Stimulated activated naive CD8-positive, alpha-beta T cell treated with anti-CD3 and anti-CD28 coated beads, Interleukin-15, amount 100 ng/mL, for 72 hours (primary cell): ENCODE results near the gene MGRN1.

Experiments
- ATAC-seq: fragments of 150-1000 bp; cut with Tn5 transposase; 2 replicates; pipeline ENCODE4 v1.10.0; 2021; ENCODE audit warnings: mild to moderate bottlenecking, moderate library complexity
- DNase-seq, 2 donors: peaks; one replicate each; pipeline ENCODE4 v3.0.0; 2021 to 2022
- H3K27ac Mint-ChIP-seq, 2 donors: one replicate each; pipeline ENCODE4 v1.8.0; 2022; ENCODE audit warnings: mild to moderate bottlenecking in 2 of 2, mixed read lengths in 2 of 2, moderate library complexity in 2 of 2
- H3K27me3 Mint-ChIP-seq: one replicate; pipeline ENCODE4 v1.8.0; 2022; ENCODE audit warnings: mixed read lengths
- H3K4me1 Mint-ChIP-seq: one replicate; pipeline ENCODE4 v1.8.0; 2022; ENCODE audit warnings: mild to moderate bottlenecking, mixed read lengths
- H3K4me3 Mint-ChIP-seq, 2 donors: one replicate each; pipeline ENCODE4 v1.8.0; 2022; ENCODE audit warnings: mild to moderate bottlenecking in 2 of 2, mixed read lengths in 2 of 2, moderate library complexity in 1 of 2
- H3K9me3 Mint-ChIP-seq, 2 donors: one replicate each; pipeline ENCODE4 v1.8.0; 2022; ENCODE audit warnings: mixed read lengths in 2 of 2

The MGRN1 gene

GRCh38 chr16:4612977-4613635 is 11.5 kb upstream of the MGRN1 start:
- no peak for ATAC-seq
- Mint-ChIP-seq H3K9me3 (no peaks in the 10 kb centered on the region), H3K27ac (no peak overlapping the region)

GRCh38 chr16:4613636-4614570 is 10.7 kb upstream of the MGRN1 start:
- Mint-ChIP-seq H3K9me3 (no peaks in the 10 kb centered on the region), H3K27ac (peak overlapping the region; percentile 19 to 54), H3K27me3 (no peaks in the 10 kb centered on the region), H3K4me1 (peaks cover 63% of the 10 kb centered on the region), H3K4me3 (peak overlapping the region; percentile 67 to 84)
- ATAC-seq, result peak; percentile 3
- DNase-seq, result peak; percentile 39 to 49

More at GRCh38 chr16:4612977-4613635, 11.5 kb upstream of the MGRN1 start:
- no peak for DNase-seq
- Mint-ChIP-seq H3K27me3 (no peaks in the 10 kb centered on the region), H3K4me1 (peaks cover 57% of the 10 kb centered on the region), H3K4me3 (peak overlapping the region; percentile 67 to 84)

GRCh38 chr16:4614571-4615383 is 9.8 kb upstream of the MGRN1 start, which contains the start of gene UBALD1:
UBALD1 (minus strand) TSS chr16:4614888; CDS start chr16:4614797, 91 bp downstream.
- DNase-seq, result peak; percentile 82 to 88
- Mint-ChIP-seq H3K4me1 (peaks cover 66% of the 10 kb centered on the region), H3K27me3 (no peaks in the 10 kb centered on the region), H3K9me3 (no peaks in the 10 kb centered on the region), H3K27ac (peak within 1 kb of the TSS; percentile 97), H3K4me3 (peak within 1 kb of the TSS; percentile 93 to 94)
- ATAC-seq, result peak; percentile 76

GRCh38 chr16:4615384-4616046 is 9.1 kb upstream of the MGRN1 start:
- Mint-ChIP-seq H3K4me3 (peak overlapping the region; percentile 93 to 94), H3K27ac (peak overlapping the region; percentile 97), H3K4me1 (peaks cover 66% of the 10 kb centered on the region), H3K9me3 (no peaks in the 10 kb centered on the region), H3K27me3 (no peaks in the 10 kb centered on the region)
- ATAC-seq (no peak), DNase-seq (peak in 1 of 2 donors; percentile 36)

- peak; percentile 97 to 99 for DNase-seq
- Mint-ChIP-seq H3K27me3 (no peaks in the 10 kb centered on the region), H3K9me3 (no peaks in the 10 kb centered on the region), H3K27ac (peak overlapping the region; percentile 97), H3K4me3 (peak overlapping the region; percentile 93 to 96), H3K4me1 (peaks cover 60% of the 10 kb centered on the region)
- peak; percentile 88 for ATAC-seq
These were observed 8.4 kb upstream of the MGRN1 start for GRCh38 chr16:4616047-4616811.

- H3K9me3 Mint-ChIP-seq, result no peaks in the 10 kb centered on the region
- H3K4me1 Mint-ChIP-seq, result peaks cover 51% of the 10 kb centered on the region
- DNase-seq (no peak), ATAC-seq (no peak)
- peak overlapping the region in 1 of 2 donors; percentile 13 for H3K4me3 Mint-ChIP-seq
- H3K27ac Mint-ChIP-seq, result peak overlapping the region in 1 of 2 donors; percentile 54
- no peaks in the 10 kb centered on the region for H3K27me3 Mint-ChIP-seq
These were observed 6.7 kb upstream of the MGRN1 start for GRCh38 chr16:4617880-4618279.

GRCh38 chr16:4618645-4619418 is 5.8 kb upstream of the MGRN1 start:
- ATAC-seq, result no peak
- no peak overlapping the region for H3K4me3 Mint-ChIP-seq
- H3K27ac Mint-ChIP-seq, result peak overlapping the region in 1 of 2 donors; percentile 74
- DNase-seq, result no peak
- H3K27me3 Mint-ChIP-seq, result no peaks in the 10 kb centered on the region
- no peaks in the 10 kb centered on the region for H3K9me3 Mint-ChIP-seq
- H3K4me1 Mint-ChIP-seq, result peaks cover 50% of the 10 kb centered on the region

- Mint-ChIP-seq H3K4me3 (peak overlapping the region; percentile 6 to 51), H3K27me3 (no peaks in the 10 kb centered on the region), H3K9me3 (no peaks in the 10 kb centered on the region), H3K4me1 (peaks cover 42% of the 10 kb centered on the region), H3K27ac (no peak overlapping the region)
- DNase-seq, result no peak
- ATAC-seq, result no peak
These were observed 1.0 kb upstream of the MGRN1 start for GRCh38 chr16:4623593-4623992.

- peak overlapping the region; percentile 97 to 99 for H3K4me3 Mint-ChIP-seq
- peak; percentile 84 for ATAC-seq
These were observed 367 bp downstream of the MGRN1 start for GRCh38 chr16:4624827-4625559.

GRCh38 chr16:4625560-4626159 is 1.0 kb downstream of the MGRN1 start:
- ATAC-seq, result no peak
- peaks cover 44% of the 10 kb centered on the region for H3K4me1 Mint-ChIP-seq
- DNase-seq, result no peak
- H3K27ac Mint-ChIP-seq, result peak overlapping the region; percentile 98 to 99
- peak overlapping the region; percentile 97 to 99 for H3K4me3 Mint-ChIP-seq
- H3K27me3 Mint-ChIP-seq, result no peaks in the 10 kb centered on the region
- H3K9me3 Mint-ChIP-seq, result no peaks in the 10 kb centered on the region

More at GRCh38 chr16:4624827-4625559, 367 bp downstream of the MGRN1 start:
- Mint-ChIP-seq H3K4me1 (peaks cover 44% of the 10 kb centered on the region), H3K27ac (peak overlapping the region; percentile 98 to 99), H3K27me3 (no peaks in the 10 kb centered on the region), H3K9me3 (no peaks in the 10 kb centered on the region)
- DNase-seq, result peak; percentile 84 to 92

- Mint-ChIP-seq H3K4me3 (peak overlapping the region; percentile 97 to 99), H3K9me3 (no peaks in the 10 kb centered on the region), H3K4me1 (peaks cover 44% of the 10 kb centered on the region), H3K27ac (peak overlapping the region in 1 of 2 donors; percentile 72), H3K27me3 (no peaks in the 10 kb centered on the region)
- ATAC-seq, result no peak
- DNase-seq, result no peak
These were observed 1.8 kb downstream of the MGRN1 start for GRCh38 chr16:4626396-4626795.

GRCh38 chr16:4628283-4628682 is 3.7 kb downstream of the MGRN1 start:
- Mint-ChIP-seq H3K9me3 (no peaks in the 10 kb centered on the region), H3K4me1 (peaks cover 47% of the 10 kb centered on the region), H3K4me3 (peak overlapping the region in 1 of 2 donors; percentile 9), H3K27me3 (no peaks in the 10 kb centered on the region), H3K27ac (no peak overlapping the region)
- DNase-seq (no peak), ATAC-seq (no peak)

- Mint-ChIP-seq H3K9me3 (no peaks in the 10 kb centered on the region), H3K4me1 (peaks cover 29% of the 10 kb centered on the region), H3K4me3 (no peak overlapping the region), H3K27me3 (no peaks in the 10 kb centered on the region), H3K27ac (no peak overlapping the region)
- ATAC-seq, result no peak
- no peak for DNase-seq
These were observed 6.8 kb downstream of the MGRN1 start for GRCh38 chr16:4631444-4631843.
